GM18526 (cell line): Measurements from ENCODE around the gene BROX.

Experiments used
- POLR2A ChIP-seq: IDR thresholded peaks from 3 replicates; pipeline ENCODE4 v1.6.1; 2011; ENCODE audit not compliant: insufficient read length; ENCODE audit errors: extremely low read depth

BROX gene

DNA sequence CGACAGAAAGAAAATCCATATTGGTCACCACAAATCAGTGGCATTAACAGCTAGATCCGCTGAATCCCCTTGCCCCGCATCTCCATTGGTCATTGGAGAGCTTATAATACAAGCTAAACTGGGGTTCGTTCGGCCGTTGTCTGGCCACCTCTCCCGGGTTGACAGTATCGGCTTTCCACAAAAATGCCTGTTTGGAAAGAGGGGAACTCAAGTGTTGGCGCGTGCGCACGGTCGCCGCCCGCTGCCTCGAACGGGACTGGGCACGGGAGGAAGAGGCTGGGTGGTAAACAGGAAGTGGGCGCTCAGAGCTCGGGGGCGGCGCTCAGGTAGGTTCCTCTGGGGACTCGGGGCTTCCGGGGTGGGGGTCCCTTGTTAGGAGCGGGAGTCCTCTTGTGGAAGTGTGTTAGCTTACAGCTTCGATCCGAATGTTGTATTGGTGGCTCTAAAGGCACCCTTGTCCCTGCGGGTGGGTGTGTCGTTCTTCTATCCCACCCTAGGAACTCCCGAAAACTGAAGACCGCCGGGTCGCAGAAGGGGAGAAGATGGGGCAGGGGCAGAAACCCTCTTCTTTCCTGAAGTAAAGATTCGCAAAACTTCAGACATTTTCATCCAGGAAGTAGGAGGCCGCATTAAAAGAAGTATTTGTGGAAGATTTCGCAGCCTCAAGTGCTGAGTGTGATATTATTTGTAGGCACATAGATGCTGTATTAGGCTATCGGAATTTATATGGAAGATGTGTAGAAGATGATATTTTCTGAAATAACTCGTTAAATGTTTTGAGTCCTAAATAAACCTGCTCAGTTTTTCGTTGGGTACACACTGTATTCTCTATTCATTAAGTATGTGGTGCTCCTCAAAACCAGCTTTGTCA is 962 bp downstream of the BROX start:
- peak; percentile 50 for TF ChIP-seq POLR2A

DNA sequence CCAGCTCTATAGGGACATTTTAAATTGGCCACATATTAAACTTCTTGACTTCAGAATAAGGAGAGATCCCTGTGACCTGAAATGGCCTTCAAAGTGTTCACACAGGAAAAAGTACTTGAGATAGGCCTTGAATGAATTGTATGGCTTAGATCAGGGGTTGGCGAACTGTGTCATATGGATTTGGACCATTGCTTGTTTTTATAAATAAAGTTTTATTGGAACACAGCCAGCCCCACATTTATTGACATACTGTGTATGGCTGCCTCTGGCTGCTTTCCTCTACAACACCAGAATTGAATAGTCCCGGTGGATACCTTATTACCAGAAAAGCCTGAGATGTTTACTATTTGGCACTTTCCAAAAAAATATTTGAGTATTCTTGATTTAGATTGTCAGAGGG is 4.0 kb downstream of the BROX start:
- TF ChIP-seq POLR2A, result no peak

DNA sequence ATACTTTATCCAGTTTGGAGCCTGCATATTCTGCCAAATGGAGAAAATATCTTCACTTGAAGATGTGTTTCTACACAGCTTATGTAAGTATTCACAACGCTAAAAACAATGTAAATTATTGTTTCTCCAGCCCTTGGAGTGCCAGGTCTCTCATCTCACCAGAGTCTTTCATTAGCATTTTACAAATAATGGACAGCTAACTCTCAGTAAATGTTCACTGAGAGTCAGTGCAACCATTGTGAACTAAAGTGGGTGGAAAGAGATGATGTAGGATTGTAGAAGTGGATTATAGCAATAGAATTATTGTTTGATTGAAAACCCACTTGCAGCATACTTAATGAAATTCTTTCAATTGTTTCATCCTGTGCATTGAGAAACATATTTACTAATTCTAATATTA is 16.4 kb downstream of the BROX start:
- no peak for TF ChIP-seq POLR2A

DNA sequence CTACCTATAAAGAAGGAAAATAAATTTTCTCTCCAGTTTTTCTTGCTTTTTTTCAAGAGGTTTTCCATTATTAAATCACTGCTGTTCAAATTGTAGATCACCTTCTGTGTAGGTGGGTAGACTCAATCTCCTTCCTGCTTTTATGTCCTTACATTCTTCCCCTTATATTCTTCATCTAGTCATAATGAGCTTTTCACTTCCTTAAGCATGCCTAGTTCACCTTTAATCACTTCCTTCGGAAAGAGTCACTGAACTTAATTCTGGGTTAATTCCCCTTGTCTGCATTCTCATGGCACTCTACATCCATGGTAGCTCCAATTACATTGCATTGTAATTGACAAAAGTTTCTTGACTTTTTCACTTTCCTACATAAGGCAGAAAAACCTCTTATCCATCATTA is 18.5 kb downstream of the BROX start:
- TF ChIP-seq POLR2A, result no peak

DNA sequence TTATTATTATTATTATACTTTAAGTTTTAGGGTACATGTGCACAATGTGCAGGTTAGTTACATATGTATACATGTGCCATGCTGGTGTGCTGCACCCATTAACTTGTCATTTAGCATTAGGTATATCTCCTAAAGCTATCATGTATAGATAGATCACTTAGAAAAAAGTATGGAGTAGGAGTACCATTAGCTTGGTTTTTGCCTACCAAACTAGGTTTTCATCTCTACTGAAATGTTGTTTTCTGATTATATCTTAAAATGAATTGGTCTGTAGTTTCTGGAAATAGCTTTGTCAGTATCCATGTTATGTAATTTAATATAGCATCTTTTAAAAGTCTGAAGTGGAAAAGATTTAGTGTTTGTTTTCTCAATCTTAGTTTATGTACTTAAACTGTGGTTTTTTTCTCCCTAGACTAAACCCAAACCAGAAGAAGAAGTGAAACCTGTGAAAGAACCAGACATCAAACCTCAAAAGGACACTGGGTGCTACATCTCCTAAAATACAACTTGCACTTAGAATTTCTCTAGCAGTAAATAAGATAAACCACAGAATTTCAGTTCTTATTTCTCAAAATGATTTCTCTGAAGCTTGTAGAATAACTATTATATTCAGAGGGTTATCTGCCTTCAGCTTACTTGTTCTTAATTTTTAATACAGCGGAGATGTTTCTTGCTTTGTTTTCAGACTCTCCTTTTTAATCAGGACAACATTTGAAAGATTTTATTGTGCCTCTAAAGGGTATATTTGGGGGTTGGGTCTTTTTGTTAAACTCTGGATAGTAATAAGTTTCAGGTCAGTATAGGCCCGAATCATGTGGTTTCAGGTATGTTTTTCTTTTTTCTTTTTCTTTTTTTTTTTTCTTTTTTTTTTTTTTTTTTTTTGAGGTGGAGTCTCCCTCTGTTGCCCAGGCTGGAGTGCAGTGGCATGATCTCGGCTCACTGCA is 20.1 kb downstream of the BROX start:
- no peak for TF ChIP-seq POLR2A

DNA sequence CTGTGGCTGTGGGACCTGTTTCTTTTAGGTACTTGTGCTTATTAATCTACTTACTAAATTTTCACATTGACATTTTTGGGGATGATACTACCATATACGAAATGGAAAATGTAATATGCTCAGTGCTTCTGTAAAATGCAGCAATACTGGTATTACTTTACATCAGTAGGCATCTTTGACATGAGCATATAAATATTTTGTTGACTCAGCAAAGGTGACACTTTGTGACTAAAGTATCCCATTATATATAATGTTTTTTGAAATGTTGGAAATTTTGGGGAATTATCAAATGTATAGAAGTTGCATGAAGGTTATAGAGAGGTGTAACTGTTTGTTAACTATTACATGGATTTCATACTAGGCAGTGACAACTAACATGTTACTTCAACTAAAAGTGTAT is 22.4 kb downstream of the BROX start:
- no peak for TF ChIP-seq POLR2A

DNA sequence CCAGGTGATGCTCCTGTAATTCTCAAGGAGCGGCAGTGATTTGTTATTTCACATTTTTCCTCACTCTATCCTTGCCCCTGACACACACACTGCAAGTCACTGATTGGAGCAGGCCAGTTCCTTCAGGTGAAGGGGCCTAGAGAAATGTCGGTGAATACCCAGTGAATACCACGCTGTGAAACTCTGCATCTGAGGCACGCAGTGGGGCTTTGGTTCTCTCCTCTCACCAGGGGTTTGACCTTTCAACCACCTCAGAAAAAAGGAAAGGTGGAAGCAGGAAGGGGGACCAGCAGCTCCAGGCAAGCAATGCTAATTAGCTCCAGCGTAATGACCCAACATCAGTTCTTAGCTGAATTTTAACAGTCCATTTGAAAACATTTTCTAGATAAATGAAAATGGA is 24.1 kb downstream of the BROX start:
- TF ChIP-seq POLR2A, result no peak

DNA sequence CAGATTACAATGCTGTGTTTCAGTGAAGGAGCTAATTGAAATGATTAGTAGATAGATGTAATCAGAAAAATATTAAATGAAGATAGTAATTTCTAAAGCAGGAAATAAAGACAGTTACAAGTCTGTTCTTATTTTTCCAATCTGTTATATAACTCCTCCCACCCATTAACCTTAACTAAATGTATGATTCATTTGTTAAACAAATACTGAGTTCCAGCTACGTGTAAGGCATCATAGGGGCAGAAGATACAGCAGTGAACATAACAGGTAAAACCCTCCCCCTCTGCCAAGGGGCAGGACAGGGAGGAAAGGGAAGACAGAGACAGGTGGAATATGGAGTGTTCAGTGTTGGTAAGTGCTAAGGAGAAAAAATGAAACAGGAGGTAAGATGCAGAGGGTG is 24.6 kb downstream of the BROX start, which contains the start of gene FAM177B:
Gene FAM177B (plus strand): TSS at position 231 of the 400 bp plus-strand sequence. CDS start 9,344 bp downstream, outside the sequence.
- TF ChIP-seq POLR2A, result no peak

DNA sequence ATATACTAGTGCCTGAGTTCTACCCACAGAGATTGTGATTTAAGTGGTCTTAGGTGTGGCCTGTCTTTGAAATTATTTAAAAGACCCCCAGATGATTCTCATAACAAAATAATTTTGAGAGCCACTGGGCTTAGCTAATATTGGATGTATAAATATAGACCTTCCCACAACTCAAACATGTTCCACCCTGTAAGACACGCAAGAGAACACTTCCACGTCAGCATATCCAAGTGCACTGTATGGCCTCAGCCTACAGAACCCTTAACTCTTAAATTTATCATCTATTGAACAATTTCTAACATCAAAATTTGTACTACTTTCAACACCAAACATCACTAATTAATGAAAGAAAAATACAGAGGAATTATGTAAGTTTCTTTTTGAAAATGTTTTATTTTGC is 27.1 kb downstream of the BROX start:
- no peak for TF ChIP-seq POLR2A

DNA sequence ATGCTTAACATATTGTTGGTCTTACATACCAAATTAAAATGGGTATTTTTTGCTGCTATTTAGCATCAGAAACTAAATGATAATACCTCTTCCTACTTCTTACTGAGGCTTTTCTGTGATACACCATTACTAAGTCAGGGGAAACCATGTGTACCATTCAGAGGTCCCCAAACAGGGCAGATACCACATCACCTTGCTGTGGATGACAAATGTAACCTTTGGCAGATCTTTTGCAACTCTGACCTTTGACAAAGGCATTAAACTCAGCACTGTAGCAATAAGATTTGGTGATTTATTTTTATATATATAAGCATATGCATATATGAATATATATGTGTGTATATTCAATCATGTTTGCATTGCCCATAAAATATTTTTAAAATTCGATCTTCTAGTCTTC is 27.6 kb downstream of the BROX start:
- TF ChIP-seq POLR2A, result no peak

DNA sequence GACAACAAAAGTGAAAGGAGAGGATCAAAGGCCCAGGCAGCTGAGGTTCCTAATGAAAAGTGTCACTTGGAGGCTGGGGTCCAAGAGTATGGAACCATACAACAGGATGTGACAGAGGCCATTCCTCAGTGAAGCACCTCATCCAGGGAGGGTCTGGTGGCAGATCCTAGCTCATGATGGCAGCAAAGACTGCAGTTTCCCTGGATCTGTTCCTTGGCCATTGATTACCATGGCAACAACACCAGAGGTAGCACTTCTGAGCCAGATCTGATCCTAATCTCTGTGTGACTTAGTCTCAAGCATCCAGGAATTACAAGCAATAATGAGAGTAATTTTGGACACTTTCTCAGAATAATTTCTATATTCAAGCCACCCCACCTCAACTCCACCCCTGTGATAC is 37.6 kb downstream of the BROX start:
- no peak for TF ChIP-seq POLR2A

DNA sequence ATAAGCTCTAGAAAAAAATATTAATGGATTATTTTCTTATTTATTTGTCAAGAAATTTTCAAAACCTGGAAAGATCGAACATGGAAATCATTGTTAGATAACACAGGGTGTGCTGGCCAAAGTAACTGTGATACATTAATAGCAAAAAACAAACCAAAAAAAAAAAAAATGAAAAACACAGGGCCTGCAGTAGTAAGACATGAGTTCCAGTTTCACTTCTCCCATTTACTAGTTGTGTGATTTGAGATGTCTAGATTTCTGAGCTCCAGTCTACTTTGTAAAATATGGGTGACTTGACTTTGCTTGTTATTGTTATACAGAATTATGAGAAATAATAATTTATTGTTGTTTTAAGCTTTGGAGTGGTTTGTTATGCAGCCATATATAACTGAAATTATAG is 38.3 kb downstream of the BROX start:
- TF ChIP-seq POLR2A, result no peak

DNA sequence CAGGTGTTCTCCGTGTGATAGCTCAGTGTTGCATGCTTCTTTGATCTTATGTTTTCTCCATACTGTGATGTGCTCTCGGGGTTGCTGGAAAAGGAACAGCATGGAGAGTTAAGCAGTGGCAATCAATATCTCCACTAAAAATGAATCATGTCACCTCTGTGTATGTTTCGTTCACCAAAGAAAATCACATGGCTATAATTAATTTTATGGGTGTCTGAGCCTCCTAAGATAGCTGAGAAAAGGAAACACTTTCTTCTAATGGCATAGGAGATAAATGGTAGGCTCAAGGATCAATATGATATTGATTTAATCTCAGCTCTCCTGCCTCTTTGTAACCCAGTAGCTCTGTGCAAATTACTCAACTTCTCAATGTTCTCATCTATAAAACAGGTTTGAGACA is 38.9 kb downstream of the BROX start:
- no peak for TF ChIP-seq POLR2A

DNA sequence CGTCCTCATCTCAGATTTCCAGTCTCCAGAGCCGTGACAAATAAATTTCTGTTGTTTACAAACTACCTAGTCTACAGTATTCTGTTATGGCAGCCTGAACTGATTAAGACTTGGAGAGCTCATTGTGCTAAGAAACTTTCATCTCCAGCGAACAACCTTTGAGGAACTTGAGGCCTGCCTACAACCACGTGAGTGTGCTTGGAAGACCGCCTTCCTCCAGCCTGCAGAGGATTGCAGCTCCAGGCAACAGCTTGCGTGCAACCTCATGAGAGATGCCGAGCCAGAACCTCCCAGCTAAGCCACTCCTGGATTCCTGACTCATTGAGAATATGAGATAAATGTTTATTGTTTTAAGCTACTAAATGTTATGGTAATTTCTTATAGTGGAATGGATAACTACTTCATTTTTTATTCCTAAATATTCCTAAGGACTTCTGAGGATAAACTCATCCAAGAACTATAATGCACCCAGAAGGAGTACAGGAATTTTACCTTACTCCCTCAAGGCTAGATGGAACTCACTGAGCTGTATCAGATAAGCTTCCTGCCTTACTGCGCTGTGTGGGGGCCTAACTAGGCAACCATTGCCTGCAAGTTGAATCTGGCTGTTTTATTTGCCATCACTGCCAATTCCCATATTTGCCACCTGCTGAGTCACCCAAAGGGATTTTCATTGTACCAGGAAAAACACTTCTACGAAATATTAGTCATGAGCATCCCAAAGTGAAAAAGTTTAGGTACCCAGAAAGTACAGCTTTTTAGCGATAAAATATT is 42.2 kb downstream of the BROX start:
- no peak for TF ChIP-seq POLR2A

DNA sequence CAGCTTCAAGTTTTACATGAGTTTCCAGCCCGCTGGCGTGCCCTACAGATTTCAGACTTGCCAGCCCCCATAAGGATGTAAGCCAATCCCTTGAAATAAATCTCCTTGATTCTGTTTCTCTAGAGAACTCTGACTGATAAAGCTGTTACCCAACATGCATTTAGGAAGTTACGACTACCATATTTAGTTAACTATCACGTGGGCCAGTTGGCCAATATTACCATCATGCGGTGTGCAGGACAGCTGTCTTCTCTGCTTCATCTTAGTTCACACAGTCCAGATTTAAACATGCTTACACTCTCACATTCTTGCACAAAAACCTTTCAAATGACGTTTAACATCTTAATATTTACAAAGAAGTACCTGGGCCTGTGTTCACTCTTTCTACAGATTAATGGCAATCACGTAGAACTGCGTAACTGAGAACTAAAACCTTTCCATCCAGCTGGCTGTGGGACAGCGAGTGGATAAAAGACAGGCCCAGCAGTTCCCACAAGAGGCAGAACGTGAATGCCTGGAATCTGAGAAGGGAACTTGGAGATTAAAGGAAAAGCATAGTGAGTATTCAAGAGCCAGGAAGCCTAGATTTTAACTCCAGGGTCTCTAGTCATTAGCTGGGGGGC is 45.4 kb downstream of the BROX start:
- no peak for TF ChIP-seq POLR2A
